ENCODE results near the gene CSRNP3. TPM values are rescaled to one million over a fixed set of nuclear protein-coding genes. Genes with fewer than 3 reads are reported as not detected.

Gene CSRNP3
- total RNA-seq, 1 experiment from 2014 or later: 0.05 TPM

- Histone ChIP-seq H3K9ac (ENCODE audit: low read length) (no peak overlapping the region), H3K27me3 (ENCODE audit: insufficient read depth, low read length) (peaks cover 16% of the 10 kb centered on the region), H2AFZ (ENCODE audit: low read depth, low read length, poor library complexity, severe bottlenecking) (no peak overlapping the region), H3K79me2 (ENCODE audit: insufficient read depth, low read length) (no peaks in the 10 kb centered on the region), H3K9me2 (ENCODE audit: insufficient read depth) (no peaks in the 10 kb centered on the region), H3K4me2 (ENCODE audit: low read length) (no peak overlapping the region), H3K27ac (ENCODE audit: low read depth, low read length) (no peak overlapping the region), H3K36me3 (ENCODE audit: control insufficient read depth in 1 of 2, insufficient read depth in 2 of 2, low read length in 2 of 2) (no peaks in the 10 kb centered on the region), H3K9me3 (ENCODE audit: control insufficient read depth in 1 of 2, insufficient read depth in 1 of 2, low read depth in 1 of 2, low read length in 2 of 2) (no peaks in the 10 kb centered on the region), H4K20me1 (ENCODE audit: insufficient read depth) (no peaks in the 10 kb centered on the region), H3K4me1 (ENCODE audit: control insufficient read depth in 1 of 2, insufficient read depth in 2 of 2, low read length in 2 of 2) (no peaks in the 10 kb centered on the region), H3K4me3 (replicated peaks in 1 of 2; ENCODE audit: low read depth in 1 of 2, low read length in 2 of 2) (no peak overlapping the region)
- RAD21 ChIA-PET (ENCODE audit: low non-redundant PET in 1 of 2, low total read pairs in 2 of 2, uncharacterized antibody in 2 of 2, unreplicated experiment in 2 of 2): no interaction called here
- POLR2A ChIA-PET: no interaction called here
- BruUV-seq (replicated peaks): no TSS peak
- ATAC-seq (no peak), DNase-seq (ENCODE audit: low read depth, low spot score) (no peak)
- no peak for TF ChIP-seq ATF3 (IDR thresholded peaks at IDR 0.05)
- TF ChIP-seq TCF7L2 (IDR thresholded peaks at IDR 0.05; ENCODE audit: borderline replicate concordance, extremely low read depth, insufficient read depth, insufficient read length): no peak
- no peak for TF ChIP-seq ZFX (IDR thresholded peaks at IDR 0.05)
- intact Hi-C loops (cut with micrococcal nuclease): no loop called here
- CTCF ChIA-PET: interaction anchor here (1.1 kb wide), 1 partner anchor 299 kb away, joined by 3 read pairs; no protein-coding TSS in a partner anchor
These were observed 105.6 kb downstream of the CSRNP3 start for GRCh38 chr2:165575044-165575615.

GRCh38 chr2:165576409-165577154 lies 107.1 kb downstream of the CSRNP3 start:
- ChIA-PET RAD21 (ENCODE audit: low non-redundant PET in 1 of 2, low total read pairs in 2 of 2, uncharacterized antibody in 2 of 2, unreplicated experiment in 2 of 2) (no interaction called here), CTCF (no interaction called here), POLR2A (no interaction called here)
- ATAC-seq: no peak
- TF ChIP-seq SRF (IDR thresholded peaks at IDR 0.05; ENCODE audit: low read depth): no peak
- TF ChIP-seq ZFX (IDR thresholded peaks at IDR 0.05): no peak
- no peak for TF ChIP-seq POLR2A (IDR thresholded peaks at IDR 0.05; ENCODE audit: borderline replicate concordance, extremely low read depth, insufficient read depth, insufficient read length)
- no peak for TF ChIP-seq MAX (IDR thresholded peaks at IDR 0.05)
- no peak for TF ChIP-seq TCF7L2 (IDR thresholded peaks at IDR 0.05; ENCODE audit: borderline replicate concordance, extremely low read depth, insufficient read depth, insufficient read length)
- no peak for TF ChIP-seq CEBPB (IDR thresholded peaks at IDR 0.05; ENCODE audit: low read depth)
- Histone ChIP-seq H3K4me3 (replicated peaks in 1 of 2; ENCODE audit: low read depth in 1 of 2, low read length in 2 of 2) (no peak overlapping the region), H3K27me3 (ENCODE audit: insufficient read depth, low read length) (peaks cover 16% of the 10 kb centered on the region), H3K9ac (ENCODE audit: low read length) (no peak overlapping the region), H3K9me2 (ENCODE audit: insufficient read depth) (no peaks in the 10 kb centered on the region), H4K20me1 (ENCODE audit: insufficient read depth) (no peaks in the 10 kb centered on the region), H3K9me3 (ENCODE audit: control insufficient read depth in 1 of 2, insufficient read depth in 1 of 2, low read depth in 1 of 2, low read length in 2 of 2) (no peaks in the 10 kb centered on the region), H3K4me1 (ENCODE audit: control insufficient read depth in 1 of 2, insufficient read depth in 2 of 2, low read length in 2 of 2) (no peaks in the 10 kb centered on the region), H2AFZ (ENCODE audit: low read depth, low read length, poor library complexity, severe bottlenecking) (no peak overlapping the region), H3K27ac (ENCODE audit: low read depth, low read length) (no peak overlapping the region), H3K79me2 (ENCODE audit: insufficient read depth, low read length) (no peaks in the 10 kb centered on the region), H3K36me3 (ENCODE audit: control insufficient read depth in 1 of 2, insufficient read depth in 2 of 2, low read length in 2 of 2) (no peaks in the 10 kb centered on the region), H3K4me2 (ENCODE audit: low read length) (no peak overlapping the region)
- intact Hi-C loops (cut with micrococcal nuclease): no loop called here
- BruUV-seq (replicated peaks): no TSS peak
- no peak for DNase-seq (ENCODE audit: low read depth, low spot score)
